NCI-H1694 (cell line): Measurements from ENCODE around the gene CLEC11A.

Experiments used
- DNase-seq: peaks from one replicate; lab custom pipeline; 2025; lab: John Stamatoyannopoulos, UW

The CLEC11A gene, protein sequence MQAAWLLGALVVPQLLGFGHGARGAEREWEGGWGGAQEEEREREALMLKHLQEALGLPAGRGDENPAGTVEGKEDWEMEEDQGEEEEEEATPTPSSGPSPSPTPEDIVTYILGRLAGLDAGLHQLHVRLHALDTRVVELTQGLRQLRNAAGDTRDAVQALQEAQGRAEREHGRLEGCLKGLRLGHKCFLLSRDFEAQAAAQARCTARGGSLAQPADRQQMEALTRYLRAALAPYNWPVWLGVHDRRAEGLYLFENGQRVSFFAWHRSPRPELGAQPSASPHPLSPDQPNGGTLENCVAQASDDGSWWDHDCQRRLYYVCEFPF

DNA sequence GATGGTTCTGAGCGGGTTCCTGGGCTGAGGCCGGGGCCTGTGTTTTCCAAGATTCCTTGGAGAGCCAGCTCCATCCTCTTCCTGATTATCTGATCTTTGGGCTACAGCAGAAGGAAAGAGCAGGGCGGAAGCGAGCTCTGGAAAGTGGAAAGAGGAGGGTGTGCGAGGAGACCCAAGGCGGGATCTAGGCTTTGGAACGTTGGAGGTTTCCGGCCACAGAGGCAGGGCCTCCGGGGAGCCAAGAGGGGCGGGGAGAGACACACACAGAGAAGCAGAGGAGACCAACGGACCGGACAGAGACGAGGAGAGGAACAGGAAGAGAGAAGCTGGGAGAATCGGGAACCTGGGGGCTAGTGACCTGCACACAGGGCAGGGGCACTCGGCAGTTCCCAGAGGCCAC, at the start of gene CLEC11A:
Gene CLEC11A, plus strand, starts transcription at position 296 of the 400 bp plus-strand sequence. CDS start 162 bp downstream, outside the sequence.
- DNase-seq: no peak

- DNase-seq: no peak
Observed at GRCh38 chr19:50676625-50677197, 46.5 kb upstream of the CLEC11A start.

DNA sequence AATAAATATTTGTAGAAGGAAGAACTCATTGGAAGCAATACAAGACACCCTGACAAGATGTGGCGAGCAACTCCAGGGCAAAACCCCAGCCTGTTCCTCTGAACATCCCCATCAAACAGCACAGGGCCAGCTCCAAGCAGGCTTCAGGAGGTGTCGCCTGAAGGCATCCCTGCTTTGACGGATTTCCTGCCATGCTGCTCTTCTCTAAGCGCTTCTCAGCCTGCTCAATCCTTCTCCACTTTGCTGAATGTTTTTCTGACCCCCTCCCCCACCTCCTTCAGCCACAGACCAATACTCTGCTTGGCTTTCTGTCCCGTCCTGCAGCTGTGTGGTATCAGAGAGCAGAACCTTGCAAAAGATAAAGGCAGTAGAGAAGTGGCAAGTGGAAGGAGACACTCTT, 45.5 kb upstream of the CLEC11A start:
- no peak for DNase-seq

GRCh38 chr19:50678323-50678722, 44.8 kb upstream of the CLEC11A start:
- no peak for DNase-seq

GRCh38 chr19:50679177-50680125, 43.7 kb upstream of the CLEC11A start:
- DNase-seq: peak; percentile 26

- no peak for DNase-seq
Observed at GRCh38 chr19:50686310-50687032, 36.7 kb upstream of the CLEC11A start.

DNA sequence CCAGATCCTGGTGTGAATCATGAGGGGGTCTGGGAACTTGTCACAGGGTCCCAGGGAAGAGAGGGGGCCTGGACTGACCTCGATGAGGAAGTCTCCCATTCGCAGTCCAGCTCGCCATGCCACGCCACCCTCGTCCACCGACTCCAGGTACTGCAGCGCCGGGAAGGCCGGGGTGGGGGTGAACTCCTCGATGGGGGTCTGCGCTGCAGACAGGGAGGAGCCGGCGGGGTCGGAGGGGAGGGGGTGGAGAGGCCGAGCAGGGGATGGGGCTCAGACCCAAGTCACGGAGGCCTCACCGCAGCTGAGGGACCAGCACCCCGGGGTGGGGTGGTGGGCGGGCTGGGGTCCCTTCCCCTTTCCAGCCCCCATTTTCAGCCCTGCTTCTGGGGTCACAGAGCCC, 34.4 kb upstream of the CLEC11A start:
- DNase-seq: no peak

- DNase-seq: no peak
Observed at GRCh38 chr19:50690439-50690838, 32.7 kb upstream of the CLEC11A start.

- no peak for DNase-seq
Observed at GRCh38 chr19:50693064-50693975, 29.8 kb upstream of the CLEC11A start.

- DNase-seq: no peak
Observed at GRCh38 chr19:50694815-50695145, 28.4 kb upstream of the CLEC11A start.

DNA sequence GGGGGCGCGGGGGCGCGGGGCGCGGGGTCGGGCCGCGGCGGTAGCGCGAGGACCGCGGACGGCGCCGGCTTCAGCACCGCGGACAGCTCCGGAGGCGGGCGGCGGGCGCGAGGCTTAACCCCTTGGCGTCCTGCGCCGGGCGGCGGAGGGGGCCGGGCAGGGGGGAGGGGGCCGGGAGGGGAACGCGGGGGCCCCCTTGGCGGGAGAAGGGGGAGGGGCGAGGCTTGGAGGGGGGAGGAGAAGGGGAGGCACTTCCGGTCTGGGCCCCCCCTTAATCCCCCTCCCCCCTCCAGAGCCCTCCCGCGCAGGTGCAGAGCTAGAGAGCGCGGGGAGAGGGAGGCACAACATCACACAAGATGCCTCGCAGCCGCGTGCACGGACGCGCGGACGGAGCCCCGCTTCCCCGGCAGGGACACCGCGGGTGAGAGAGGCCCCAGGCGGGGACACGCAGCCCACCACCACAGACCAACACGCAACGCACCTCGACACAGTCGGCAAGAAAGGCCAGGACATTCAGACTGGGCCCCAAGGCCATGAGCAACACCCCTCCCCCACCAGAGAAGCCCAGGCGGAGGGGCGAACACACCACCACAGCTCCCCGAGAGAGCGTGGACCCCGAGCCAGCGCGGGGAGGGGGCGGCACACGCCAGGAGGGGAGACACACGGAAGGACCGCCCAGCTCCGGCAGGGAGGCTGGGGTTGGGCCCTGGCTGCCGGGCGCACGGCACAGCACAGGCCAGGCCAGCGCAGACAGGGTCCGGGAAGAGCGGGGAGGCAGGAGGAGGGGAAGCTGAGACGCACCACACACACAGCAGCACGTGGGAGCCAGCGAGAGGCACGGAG, 27.7 kb upstream of the CLEC11A start:
- DNase-seq: peak; percentile 14

- no peak for DNase-seq
Observed at GRCh38 chr19:50696094-50696483, 27.1 kb upstream of the CLEC11A start.

DNA sequence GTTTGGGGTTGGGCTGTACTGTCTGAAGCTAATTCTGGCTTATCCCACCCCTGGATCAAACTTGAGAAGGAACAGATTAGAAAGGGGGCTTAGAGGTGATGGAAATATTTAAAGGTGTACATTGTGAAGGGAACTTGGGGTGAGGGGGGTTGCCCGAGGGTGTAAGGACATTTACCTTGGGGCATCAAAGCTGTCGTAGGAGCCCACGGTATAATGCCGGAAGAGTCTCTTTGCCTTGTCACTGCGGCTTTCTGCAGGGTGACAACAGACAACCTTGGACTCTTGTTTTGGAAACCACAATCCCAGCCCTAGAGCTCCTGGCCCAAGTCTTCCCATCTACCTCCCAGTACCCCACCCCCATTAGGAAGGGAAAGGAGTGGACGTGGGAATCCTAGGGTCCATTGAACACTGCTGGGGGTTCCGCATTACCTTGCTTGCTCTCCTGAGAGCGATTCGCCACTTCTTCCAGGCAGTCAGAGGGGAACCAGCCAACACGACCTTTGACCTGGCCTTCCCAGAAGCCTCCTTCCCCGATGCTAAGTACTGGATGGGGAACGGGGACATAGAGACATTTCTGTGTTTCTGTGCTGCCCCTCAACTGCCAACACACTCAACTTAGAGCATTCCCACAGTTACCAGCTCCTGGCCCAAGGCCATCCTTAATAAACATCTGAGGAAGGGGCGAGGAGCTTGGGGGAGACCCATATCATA, 25.6 kb upstream of the CLEC11A start:
- DNase-seq: no peak

DNA sequence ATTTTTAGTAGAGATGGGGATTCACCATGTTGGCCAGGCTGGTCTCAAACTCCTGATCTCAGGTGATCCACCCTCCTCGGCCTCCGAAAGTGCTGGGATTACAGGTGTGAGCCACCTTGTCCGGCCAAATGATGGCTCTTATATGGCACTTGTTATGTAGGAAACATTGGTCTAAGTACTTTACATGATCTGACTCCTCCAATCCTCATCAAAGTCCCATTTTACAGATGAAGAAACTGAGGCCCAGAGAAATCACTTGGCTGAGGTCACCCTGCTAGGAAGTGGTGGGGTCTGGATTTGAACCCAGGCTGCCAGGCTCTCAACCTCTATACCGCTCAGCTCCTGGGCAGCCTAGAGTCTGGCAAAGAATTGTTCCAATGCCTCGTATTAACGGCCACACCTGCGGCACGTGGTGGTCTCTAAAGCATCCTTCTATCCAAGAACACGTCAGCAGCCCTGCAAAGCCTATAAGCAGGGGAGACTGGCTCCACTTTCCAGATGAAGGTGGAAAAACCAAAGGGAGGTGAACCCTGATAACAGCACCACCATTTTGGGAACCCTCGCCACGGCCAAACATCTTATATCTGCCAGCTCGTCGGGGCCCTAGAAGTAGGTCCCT, 21.7 kb upstream of the CLEC11A start:
- DNase-seq: no peak

DNA sequence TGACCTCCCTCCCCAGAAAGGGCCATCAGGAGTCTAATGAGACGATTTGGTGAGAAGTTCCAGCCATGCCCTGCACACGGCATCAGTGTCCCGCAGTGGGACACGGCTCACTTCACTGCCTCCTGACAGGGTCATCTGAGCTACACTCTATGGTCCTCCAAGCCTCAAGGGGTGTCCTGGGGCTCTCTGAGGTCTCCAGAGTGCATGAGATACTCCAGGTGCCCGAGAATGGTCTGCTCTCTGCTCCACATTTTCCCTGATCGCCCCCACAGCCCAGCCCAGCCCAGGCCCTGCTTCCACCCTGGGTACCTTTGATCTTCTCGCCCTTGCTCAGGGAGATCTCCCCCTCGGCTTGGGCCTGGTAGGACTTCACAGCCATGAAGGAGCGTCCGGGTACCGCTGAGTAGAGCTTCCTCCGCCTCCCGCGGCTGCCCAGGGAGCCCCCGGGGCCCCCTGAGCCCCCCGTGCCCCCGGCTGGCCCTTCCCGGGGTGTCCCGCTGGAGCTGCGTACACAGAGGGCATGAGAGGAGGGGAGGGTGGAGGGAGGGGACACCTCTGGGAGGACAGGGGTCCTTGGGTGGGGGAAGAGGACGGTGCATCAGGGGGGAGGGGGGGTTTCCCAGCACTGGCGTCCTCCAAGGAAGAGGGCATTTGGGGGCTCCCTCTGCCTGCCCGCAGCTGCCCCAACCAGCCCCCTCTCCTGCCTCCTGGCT, 20.9 kb upstream of the CLEC11A start:
- DNase-seq: no peak

DNA sequence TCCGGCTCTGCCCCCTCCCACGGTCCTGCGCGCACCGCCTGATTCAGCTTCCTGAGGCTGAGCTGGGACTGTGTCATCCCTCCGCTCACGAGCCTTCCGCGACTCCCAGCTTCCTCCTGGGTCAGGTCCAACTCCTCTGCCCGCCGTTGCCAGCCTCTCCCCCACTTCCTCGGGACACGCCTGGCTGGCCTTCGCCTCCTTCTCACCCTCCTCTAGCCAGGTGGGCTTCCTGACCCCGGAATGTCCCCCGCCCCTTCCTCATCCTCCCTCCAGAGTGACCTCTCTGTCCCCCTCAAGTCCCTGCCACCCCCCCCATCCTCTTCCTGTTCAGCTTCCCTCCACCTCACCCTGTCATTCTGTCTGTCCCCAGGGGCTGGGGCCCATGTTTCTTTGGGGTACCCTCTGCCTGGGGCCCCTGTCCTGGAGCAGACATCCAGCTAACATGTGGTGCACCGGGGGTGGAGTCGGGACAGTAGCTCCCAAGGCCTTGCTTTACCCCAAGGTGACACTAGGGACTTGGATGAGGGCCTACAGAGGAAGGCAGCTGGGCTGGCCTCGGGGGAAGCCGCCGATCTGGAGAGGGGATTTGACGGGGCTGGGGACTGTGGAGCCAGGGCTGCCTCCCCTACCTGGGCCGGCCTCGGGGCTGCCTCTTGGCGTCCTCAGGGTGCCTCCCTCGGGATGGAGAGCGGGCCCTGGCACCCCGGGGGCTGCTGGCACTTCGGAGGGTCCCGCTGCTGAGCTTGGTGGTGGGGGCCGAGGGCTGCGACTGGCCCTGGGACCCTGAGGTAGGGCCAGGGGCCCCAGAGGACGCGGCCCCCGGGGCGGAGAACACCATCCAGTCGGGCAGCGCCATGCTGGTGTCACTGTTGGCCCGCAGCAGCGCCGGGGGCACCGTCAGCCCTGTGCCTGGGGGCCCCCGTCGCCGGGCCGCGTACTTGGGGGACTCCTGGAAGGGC, 20.0 kb upstream of the CLEC11A start:
- DNase-seq: no peak
